Caco-2 (cell line): ENCODE data around the gene ARHGAP29. TPM values are rescaled to one million over a fixed set of nuclear protein-coding genes. Genes with fewer than 3 reads are reported as not detected.

ENCODE experiments used
- BruUV-seq: library from RNA; stranded (reverse); fragments of 400-500 nt; replicated peaks from 2 replicates; lab custom pipeline; 2021; lab: Mats Ljungman, UMichigan
- CTCF ChIA-PET: fragments of 300-600 bp; sonication (Branson Sonifier 250); formaldehyde crosslinking; loops from one replicate; lab custom pipeline; 2022; ENCODE audit warnings: antibody characterized with exemption; lab: Charles Lee
- POLR2A ChIA-PET: fragments of 300-600 bp; sonication (Branson Sonifier 250); formaldehyde crosslinking; loops from one replicate; lab custom pipeline; 2022; ENCODE audit warnings: antibody characterized with exemption; lab: Charles Lee
- DNase-seq, 2 experiments: peaks; one replicate each; pipeline versions ENCODE4 v3.0.0 to v3.0.0-alpha.2; 2020 to 2022
- H3K27me3 ChIP-seq: replicated peaks from 2 replicates; pipeline ENCODE4 v1.6.0; 2011; ENCODE audit warnings: low read length; ENCODE audit not compliant: control insufficient read depth, insufficient read depth
- H3K36me3 ChIP-seq: 2 replicates; pipeline ENCODE4 v1.5.1; 2011; ENCODE audit warnings: low read length; ENCODE audit not compliant: control insufficient read depth, insufficient read depth
- H3K4me1 ChIP-seq: fragments of 250-450 bp; sonication (Bioruptor Pico); 2 replicates; pipeline ENCODE4 v1.5.1; 2020; ENCODE audit warnings: mild to moderate bottlenecking
- H3K4me3 ChIP-seq: 2 replicates; pipeline ENCODE4 v1.5.1; 2011; ENCODE audit warnings: low read depth, mild to moderate bottlenecking, control low read depth, low read length
- H3K9me3 ChIP-seq: fragments of 250-450 bp; sonication (Bioruptor Pico); 2 replicates; pipeline ENCODE4 v1.5.1; 2020; ENCODE audit warnings: mild to moderate bottlenecking, moderate library complexity
- H3K27ac Mint-ChIP-seq: one replicate; pipeline ENCODE4 v1.8.0; 2022; ENCODE audit warnings: mixed read lengths; ENCODE audit not compliant: unreplicated experiment
- H3K27me3 Mint-ChIP-seq: one replicate; pipeline ENCODE4 v1.8.0; 2022; ENCODE audit warnings: mixed read lengths; ENCODE audit not compliant: insufficient read depth, unreplicated experiment
- H3K36me3 Mint-ChIP-seq: one replicate; pipeline ENCODE4 v1.8.0; 2022; ENCODE audit warnings: mild to moderate bottlenecking, mixed read lengths; ENCODE audit not compliant: insufficient read depth, unreplicated experiment
- H3K4me1 Mint-ChIP-seq: one replicate; pipeline ENCODE4 v1.8.0; 2022; ENCODE audit warnings: low read depth, mixed read lengths; ENCODE audit not compliant: unreplicated experiment
- H3K4me3 Mint-ChIP-seq: one replicate; pipeline ENCODE4 v1.8.0; 2022; ENCODE audit warnings: mild to moderate bottlenecking, moderate library complexity, mixed read lengths; ENCODE audit not compliant: unreplicated experiment
- H3K9me3 Mint-ChIP-seq: one replicate; pipeline ENCODE4 v1.8.0; 2022; ENCODE audit warnings: mixed read lengths; ENCODE audit not compliant: unreplicated experiment
- intact Hi-C: fragments of 100-400 bp; cut with micrococcal nuclease; formaldehyde crosslinking; loops from one replicate; pipeline ENCODE4 v1.10.0; 2022; ENCODE audit not compliant: unreplicated experiment
- total RNA-seq: library from RNA; stranded (reverse); gene quantifications from 2 replicates; pipeline ENCODE4 v1.2.3, GENCODE V29; 2022
- TF ChIP-seq, protein P1 (sequence below), 2 experiments: fragments of 200-600 bp in 1 of 2; IDR thresholded peaks; 1 replicate in 1 of 2; 2 replicates in 1 of 2; pipeline versions ENCODE4 v1.5.1 to v1.8.0; 2011 to 2022; ENCODE audit warnings: antibody characterized with exemption in 1 of 2, control low read depth in 1 of 2, inconsistent platforms in 1 of 2, low read depth in 1 of 2, low read length in 1 of 2, mild to moderate bottlenecking in 1 of 2, moderate library complexity in 1 of 2; ENCODE audit not compliant: insufficient read depth in 1 of 2, severe bottlenecking in 1 of 2, unreplicated experiment in 1 of 2

Gene ARHGAP29
- total RNA-seq, 1 experiment from 2014 or later = 30.3 TPM

DNA sequence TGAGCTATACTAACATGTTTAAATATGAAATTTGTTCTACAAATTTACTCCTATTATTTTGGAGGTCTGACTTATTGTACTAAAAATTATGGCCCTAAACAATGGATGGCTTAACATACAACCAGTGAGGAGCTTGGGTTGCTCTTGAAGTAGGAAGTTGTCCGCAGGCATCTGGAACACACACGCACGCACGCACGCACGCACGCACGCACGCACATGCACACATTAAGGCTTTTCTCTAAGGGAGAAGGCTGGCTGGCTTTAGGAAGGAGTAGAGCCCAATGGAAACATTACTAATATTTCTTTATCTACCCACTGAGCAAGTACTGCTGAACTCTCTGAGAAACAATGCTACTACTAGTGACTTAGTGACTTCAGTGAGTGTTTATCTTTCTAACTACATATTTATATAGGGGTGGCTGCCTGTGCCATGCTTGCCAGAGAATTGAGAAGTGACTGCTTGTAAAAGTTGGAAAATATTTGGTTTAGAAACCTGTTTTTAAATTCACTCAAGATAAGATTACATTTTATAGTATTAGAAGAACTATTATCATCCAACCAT, 16.2 kb upstream of the ARHGAP29 start:
- Histone ChIP-seq H3K36me3 (no peaks in the 10 kb centered on the region), H3K9me3 (no peaks in the 10 kb centered on the region), H3K4me3 (no peak overlapping the region), H3K4me1 (peaks cover 26% of the 10 kb centered on the region; the same call in 1 of the 2 replicates), H3K27me3 (no peaks in the 10 kb centered on the region)
- CTCF ChIA-PET = no interaction called here
- H3K27ac Mint-ChIP-seq = no peak overlapping the region
- POLR2A ChIA-PET = no interaction called here
- no peak overlapping the region for H3K4me3 Mint-ChIP-seq
- no TSS peak for BruUV-seq
- intact Hi-C loops = loop anchor here (5.0 kb wide), 1 partner anchor 44 kb away; no protein-coding TSS in a partner anchor
- H3K4me1 Mint-ChIP-seq = peaks cover 6% of the 10 kb centered on the region
- H3K27me3 Mint-ChIP-seq = no peaks in the 10 kb centered on the region
- no peak for DNase-seq
- TF ChIP-seq, protein P1, sequence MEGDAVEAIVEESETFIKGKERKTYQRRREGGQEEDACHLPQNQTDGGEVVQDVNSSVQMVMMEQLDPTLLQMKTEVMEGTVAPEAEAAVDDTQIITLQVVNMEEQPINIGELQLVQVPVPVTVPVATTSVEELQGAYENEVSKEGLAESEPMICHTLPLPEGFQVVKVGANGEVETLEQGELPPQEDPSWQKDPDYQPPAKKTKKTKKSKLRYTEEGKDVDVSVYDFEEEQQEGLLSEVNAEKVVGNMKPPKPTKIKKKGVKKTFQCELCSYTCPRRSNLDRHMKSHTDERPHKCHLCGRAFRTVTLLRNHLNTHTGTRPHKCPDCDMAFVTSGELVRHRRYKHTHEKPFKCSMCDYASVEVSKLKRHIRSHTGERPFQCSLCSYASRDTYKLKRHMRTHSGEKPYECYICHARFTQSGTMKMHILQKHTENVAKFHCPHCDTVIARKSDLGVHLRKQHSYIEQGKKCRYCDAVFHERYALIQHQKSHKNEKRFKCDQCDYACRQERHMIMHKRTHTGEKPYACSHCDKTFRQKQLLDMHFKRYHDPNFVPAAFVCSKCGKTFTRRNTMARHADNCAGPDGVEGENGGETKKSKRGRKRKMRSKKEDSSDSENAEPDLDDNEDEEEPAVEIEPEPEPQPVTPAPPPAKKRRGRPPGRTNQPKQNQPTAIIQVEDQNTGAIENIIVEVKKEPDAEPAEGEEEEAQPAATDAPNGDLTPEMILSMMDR (IDR thresholded peaks at IDR 0.05; ENCODE audit: insufficient read depth in 1 of 2, low read depth in 1 of 2, low read length in 1 of 2, severe bottlenecking in 1 of 2, unreplicated experiment in 1 of 2) = no peak
- no peaks in the 10 kb centered on the region for H3K36me3 Mint-ChIP-seq
- H3K9me3 Mint-ChIP-seq = no peaks in the 10 kb centered on the region

DNA sequence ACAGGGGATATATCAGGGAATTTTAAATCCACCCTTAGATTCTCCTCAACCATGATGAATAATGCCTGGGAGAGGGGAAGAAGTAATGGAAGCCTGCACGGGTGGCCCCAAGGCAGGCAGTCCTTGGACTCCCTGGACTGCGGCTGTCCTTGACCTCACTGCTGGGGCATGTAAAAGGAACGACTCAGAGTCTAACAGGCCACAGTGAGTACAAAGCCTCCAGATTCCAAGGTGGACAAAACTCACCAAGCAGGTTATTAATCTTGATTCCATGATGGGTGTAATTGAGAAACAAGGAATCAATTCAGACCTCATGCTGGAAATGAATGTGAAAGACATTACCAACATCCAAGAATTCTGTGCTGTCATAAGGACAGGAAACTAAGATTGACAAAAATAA, 13.0 kb upstream of the ARHGAP29 start:
- Mint-ChIP-seq H3K36me3 (peaks cover 7% of the 10 kb centered on the region), H3K4me3 (no peak overlapping the region), H3K4me1 (peaks cover 19% of the 10 kb centered on the region), H3K27ac (no peak overlapping the region), H3K9me3 (no peaks in the 10 kb centered on the region), H3K27me3 (no peaks in the 10 kb centered on the region)
- peaks cover 30% of the 10 kb centered on the region; the same call in 1 of the 2 replicates for H3K4me1 ChIP-seq
- BruUV-seq = no TSS peak
- ChIA-PET CTCF (no interaction called here), POLR2A (no interaction called here)
- H3K27me3 ChIP-seq = no peaks in the 10 kb centered on the region
- H3K9me3 ChIP-seq = no peaks in the 10 kb centered on the region
- H3K4me3 ChIP-seq = no peak overlapping the region
- TF ChIP-seq, protein P1 (IDR thresholded peaks at IDR 0.05; ENCODE audit: insufficient read depth in 1 of 2, low read depth in 1 of 2, low read length in 1 of 2, severe bottlenecking in 1 of 2, unreplicated experiment in 1 of 2) = no peak
- H3K36me3 ChIP-seq = no peaks in the 10 kb centered on the region
- intact Hi-C loops = loop anchor here (5.0 kb wide), 1 partner anchor 47 kb away; no protein-coding TSS in a partner anchor
- peak; percentile 37 to 59 for DNase-seq

DNA sequence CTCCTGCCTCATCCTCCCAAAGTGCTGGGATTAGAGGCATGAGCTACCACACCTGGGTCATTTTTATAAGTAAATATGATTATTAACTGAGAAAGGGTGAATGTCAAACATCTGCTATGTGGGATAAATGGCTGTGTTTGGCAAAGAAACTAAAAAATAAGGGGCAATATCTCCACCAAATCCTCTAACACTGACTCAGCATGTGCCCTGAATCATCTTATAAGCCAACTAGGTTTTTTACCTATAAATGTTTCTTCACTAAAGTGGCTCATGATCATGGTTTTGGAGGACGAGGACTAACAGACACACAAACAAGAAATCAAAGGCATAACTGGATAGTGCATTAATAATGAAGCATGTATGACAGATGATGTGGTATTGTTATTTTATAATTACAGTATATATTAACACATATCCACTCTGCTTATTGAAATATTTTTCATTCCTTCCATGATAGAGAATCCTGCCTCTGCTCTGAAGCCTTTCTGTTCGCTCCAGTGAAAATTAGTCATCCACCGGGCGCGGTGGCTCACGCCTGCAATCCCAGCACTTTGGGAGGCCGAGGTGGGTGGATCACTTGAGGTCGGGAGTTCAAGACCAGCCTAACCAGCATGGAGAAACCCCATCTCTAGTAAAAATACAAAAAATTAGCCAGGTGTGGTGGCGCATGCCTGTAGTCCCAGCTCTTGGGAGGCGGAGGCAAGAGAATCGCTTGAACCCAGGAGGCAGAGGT, 11.7 kb upstream of the ARHGAP29 start:
- intact Hi-C loops = no loop called here
- peaks cover 16% of the 10 kb centered on the region for H3K4me1 Mint-ChIP-seq
- no peak overlapping the region for H3K4me3 Mint-ChIP-seq
- no TSS peak for BruUV-seq
- no peaks in the 10 kb centered on the region for H3K27me3 Mint-ChIP-seq
- H3K9me3 Mint-ChIP-seq = no peaks in the 10 kb centered on the region
- POLR2A ChIA-PET = no interaction called here
- no peak overlapping the region for H3K27ac Mint-ChIP-seq
- Histone ChIP-seq H3K36me3 (no peaks in the 10 kb centered on the region), H3K4me3 (no peak overlapping the region), H3K27me3 (no peaks in the 10 kb centered on the region), H3K9me3 (no peaks in the 10 kb centered on the region), H3K4me1 (peaks cover 33% of the 10 kb centered on the region; the same call in 1 of the 2 replicates)
- no peak for DNase-seq
- TF ChIP-seq, protein P1 (IDR thresholded peaks at IDR 0.05; ENCODE audit: insufficient read depth in 1 of 2, low read depth in 1 of 2, low read length in 1 of 2, severe bottlenecking in 1 of 2, unreplicated experiment in 1 of 2) = no peak
- CTCF ChIA-PET = no interaction called here
- H3K36me3 Mint-ChIP-seq = peaks cover 7% of the 10 kb centered on the region
